Measurements from ENCODE around the gene EFNA5.
A peak's percentile ranks its signal among the peaks of the same experiment; 100 is the strongest.

The EFNA5 gene

DNA sequence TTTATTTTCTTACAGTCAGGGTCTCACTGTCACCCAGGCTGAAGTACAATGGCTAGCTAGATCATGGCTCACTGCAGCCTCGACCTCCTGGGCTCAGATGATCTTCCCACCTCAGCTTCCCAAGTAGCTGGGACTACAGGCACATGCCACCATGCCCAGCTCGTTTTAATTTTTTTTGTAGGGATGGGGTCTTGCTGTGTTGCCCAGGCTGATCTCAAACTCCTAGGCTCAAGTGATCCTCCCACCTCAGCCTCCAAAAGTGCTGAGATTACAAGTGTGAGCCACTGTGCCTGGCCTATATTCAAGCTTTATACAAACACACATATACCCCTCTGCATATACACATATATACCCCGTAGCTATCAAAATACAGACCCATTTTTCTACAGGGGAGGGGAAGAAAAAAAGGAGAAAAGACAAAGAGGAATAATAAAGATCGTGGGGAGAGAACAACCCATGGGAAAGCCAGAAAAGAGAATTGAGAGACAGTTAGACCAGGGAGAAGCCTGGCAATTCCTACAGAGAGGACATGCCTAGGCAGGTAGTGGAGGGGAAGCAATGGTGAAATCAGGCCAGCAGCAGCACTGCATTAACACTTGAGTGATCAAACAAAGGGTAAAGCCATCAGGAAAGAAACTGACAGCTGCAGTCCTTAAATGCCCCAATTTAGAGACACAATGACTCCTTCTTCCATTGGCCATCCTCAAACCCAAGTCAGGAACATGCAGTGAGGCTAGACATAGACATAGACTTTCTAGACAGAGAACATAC is 102.7 kb downstream of the EFNA5 start:
- peak; percentile 51 for DNase-seq

- no peak for DNase-seq
Measured at GRCh38 chr5:107566986-107567385, 103.8 kb downstream of the EFNA5 start.

GRCh38 chr5:107565791-107566767 is 104.7 kb downstream of the EFNA5 start:
- DNase-seq = no peak

- DNase-seq = no peak
Measured at GRCh38 chr5:107564931-107565372, 105.8 kb downstream of the EFNA5 start.

- peak; percentile 36 for DNase-seq
Measured at GRCh38 chr5:107563959-107564544, 106.7 kb downstream of the EFNA5 start.

DNA sequence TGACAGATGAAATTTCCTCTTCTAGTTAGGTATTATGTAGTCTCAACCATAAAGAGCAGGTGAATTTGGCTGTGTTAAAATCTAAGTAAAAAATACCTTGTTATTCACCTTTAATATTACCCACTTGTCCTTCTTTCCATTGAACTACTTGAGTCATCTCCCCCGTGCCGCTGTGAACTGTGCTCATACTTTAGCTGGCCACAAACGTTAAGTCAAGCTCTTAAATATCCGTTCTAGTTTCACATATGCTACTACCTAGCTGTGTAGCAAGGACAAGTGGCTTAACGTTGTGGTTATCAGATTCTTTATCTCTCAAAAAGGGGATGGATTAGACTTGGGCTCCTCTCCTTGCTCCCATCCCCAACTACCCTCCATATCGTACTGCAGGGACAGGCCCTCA is 110.4 kb downstream of the EFNA5 start:
- no peak for DNase-seq

DNA sequence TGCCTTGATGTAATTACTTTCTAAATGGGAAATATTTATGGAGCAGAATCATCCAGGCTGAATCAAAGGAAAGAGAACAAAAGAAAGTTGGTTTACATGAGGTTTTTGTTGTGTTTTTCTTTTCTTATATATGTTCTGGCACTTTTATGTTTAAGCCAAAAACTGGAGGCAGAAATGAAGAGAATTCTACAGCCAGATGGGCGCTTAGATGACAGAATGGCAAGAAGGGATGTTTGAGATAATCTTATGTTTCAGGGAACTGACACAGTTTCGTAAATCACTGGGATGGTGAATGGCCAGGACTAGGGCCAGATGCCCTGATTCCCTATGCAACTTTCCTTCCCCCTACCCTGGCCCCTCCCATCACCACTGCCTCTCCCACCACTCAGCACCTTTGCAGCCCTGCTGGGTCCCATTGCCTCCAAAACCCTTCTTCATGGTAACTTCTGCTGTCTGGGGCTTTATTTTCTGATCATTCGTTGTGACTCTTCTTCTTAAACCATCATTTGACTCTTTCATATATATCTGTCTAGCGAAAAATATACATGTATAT is 111.8 kb downstream of the EFNA5 start:
- no peak for DNase-seq

DNA sequence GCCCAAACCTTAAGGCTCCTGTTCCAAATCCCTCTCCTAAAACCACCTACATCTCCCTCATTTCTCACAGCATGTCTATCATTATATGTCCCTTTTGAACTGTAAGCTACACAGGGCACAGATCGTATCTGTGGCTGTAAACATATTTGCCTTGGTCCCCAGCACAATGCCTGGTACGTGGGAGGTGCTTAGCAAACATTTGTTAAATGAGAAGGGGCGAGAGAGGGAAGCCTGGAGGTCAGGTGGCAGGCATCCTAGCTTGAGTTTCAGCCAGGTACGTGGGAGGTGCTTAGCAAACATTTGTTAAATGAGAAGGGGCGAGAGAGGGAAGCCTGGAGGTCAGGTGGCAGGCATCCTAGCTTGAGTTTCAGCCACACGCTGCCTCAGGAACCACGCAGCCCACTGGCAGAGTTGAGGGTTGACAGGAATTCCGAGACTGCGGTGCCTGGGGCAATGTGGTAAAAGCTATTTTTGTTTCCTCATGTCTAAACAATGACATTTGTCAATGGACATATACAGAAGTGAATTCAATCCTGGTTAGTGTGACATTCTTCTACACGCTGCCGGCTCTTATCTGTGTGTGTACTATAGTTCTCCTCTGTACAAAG is 113.6 kb downstream of the EFNA5 start:
- no peak for DNase-seq

DNA sequence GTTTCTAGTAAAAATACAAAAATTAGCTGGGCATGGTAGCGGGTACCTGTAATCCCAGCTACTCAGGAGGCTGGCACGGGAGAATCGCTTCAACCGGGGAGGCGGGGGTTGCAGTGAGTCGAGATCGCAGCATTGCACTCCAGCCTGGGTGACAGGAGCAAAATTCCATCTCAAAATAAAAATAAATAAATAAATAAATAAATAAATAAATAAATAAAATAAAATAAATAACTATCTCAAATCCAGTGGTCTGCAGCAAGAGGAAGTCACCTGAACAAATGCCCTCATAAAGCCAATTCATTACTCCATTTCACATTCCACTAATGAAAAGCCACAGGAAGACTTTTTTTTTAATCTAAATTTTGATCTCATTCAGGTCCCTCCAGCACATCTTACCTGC is 114.2 kb downstream of the EFNA5 start:
- no peak for DNase-seq

GRCh38 chr5:107555425-107556090 is 115.2 kb downstream of the EFNA5 start:
- DNase-seq = no peak

DNA sequence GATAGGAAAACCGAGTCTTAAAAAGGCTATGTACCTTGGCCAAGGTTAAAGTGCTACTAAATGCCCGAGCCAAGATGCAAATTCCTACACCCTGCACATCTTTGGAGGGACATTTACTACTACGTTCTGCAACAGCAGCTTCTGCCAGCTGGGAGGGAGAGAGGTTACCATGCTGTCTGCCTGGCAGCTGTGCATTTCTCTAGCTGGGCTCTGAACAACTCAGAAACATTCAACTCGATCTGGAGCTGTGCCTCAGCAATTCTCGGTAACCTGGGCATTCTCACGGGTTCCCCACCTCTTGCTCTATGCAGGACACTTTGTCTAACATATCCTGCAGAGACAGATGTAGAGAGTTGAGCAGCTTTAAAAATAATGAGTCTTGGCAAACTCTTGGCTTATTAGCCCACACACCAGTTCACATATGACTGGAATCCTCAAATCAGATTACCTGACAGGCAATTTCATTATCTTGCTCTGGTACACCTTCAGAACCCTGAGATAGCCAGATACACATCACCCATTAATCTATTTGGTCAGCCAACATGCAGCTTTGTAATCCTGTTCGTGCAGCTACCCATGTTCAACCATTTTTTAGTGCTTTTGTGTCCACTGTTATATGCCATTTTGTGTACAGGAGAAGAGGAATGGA is 115.8 kb downstream of the EFNA5 start:
- DNase-seq = no peak

DNA sequence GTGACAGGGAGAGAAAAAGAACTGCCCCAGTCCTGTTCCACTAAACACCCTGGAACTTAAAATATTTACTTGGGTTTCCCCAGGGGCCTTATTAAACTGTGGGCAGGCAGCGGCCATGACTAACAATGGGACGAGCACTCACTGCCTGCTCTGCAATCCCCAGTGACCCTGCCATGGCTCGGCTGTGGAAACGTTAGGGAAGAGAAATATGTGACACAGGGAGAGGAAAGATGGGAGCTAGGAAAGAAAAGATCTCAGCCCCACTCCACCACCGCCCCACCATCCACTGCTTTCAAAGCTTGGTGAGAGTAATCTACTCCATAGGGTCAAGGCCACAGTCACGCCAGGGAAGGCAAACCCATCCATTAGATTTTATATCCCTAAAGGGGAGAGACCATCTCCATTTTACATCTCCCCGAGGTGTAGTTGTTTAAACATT is 117.6 kb downstream of the EFNA5 start:
- DNase-seq = no peak

DNA sequence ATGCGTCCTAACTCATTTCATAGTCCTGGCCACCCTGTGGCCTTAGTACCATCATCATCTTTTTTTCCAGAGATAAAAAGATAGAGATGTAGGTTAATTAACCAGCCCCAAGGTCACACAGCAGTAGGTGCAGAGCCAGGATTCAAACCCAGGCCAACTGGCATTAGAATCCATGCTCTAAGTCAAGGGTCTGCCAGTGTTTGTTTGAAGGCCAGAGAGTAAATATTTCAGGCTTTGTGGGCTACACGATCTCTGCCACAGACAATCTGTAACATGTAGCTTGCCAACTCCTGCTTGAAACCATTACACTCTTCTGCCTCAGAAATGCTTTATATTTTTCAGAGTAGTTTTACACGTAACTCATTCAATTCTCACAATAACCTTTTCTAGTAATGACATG is 119.6 kb downstream of the EFNA5 start:
- no peak for DNase-seq

DNA sequence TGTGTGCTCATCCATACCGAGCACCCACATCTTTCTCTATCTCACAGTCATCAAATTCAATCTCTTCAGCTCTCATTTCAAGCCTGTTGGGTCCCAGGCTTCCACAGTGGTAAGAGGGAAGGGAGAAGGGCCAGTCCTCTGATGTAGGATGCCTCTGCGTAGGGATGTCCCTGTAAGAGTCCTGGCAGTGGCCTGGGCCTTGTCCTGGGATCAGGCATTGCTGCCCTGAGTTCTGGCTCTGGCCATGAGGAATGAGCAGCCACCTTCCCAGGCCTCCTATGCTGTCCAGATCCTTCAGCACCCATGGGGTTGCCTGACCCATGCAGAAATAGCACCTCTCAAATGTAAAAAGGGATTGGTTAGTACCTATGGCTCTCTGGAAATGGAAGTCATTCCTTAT is 121.2 kb downstream of the EFNA5 start:
- DNase-seq = no peak

GRCh38 chr5:107548477-107548876 is 122.3 kb downstream of the EFNA5 start:
- DNase-seq = no peak

DNA sequence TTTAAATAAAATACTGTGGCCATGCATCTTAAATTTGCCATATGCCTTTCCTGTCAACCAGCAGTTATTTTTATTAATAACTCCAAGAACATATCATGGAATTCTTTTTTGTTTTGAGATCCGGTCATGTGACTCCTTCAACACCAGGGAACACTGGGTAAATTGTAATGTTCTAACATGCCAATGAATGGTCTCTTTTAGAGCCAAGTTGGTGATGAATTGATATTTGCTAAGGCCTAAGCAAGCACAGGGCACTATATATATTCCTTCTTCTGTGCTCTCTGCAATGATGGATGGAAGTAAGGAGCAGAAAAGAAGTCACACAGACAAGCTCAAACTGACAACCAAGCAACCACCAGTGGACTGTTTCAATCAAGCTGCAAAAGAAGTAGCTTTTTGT is 124.0 kb downstream of the EFNA5 start:
- no peak for DNase-seq

- no peak for DNase-seq
Measured at GRCh38 chr5:107545486-107545885, 125.3 kb downstream of the EFNA5 start.

GRCh38 chr5:107544967-107545366 is 125.8 kb downstream of the EFNA5 start:
- no peak for DNase-seq

DNA sequence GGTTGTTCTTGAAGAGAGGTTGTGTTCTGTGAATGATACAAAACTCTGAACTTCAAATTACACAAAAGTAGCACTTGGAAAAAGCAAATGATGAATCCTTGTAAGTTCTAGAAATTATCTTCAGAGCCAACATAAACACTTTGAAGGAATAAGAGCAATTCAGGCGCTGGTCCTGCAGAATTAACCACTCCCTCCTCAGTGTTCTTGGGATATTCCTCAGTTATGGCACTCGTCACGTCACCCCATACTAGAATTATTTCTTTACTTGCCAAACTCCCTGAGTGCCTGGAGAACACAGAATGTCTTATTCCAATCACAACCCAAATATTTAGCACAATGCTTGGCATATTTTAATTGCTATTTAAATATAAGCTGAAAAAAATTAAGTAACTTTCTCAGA is 126.3 kb downstream of the EFNA5 start:
- DNase-seq = no peak

DNA sequence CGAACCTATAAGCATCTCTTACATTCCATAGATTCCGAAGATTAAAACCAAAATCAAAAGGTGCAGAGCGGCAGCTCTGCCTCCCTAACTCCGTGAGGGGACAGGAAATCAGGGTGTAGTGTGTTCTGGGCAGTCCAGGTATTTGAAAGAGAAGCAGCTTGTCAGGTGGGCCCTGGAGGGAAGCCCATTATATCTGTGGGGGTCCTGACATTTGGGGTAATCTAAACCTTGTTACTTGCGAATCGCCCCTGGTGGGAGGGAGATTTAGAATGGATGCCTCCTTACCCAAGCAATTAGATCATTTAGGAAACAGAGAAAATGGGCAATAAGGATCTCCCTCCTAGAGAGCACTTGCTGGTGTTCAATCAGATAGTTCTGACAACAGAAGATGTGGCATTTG is 126.9 kb downstream of the EFNA5 start:
- no peak for DNase-seq

DNA sequence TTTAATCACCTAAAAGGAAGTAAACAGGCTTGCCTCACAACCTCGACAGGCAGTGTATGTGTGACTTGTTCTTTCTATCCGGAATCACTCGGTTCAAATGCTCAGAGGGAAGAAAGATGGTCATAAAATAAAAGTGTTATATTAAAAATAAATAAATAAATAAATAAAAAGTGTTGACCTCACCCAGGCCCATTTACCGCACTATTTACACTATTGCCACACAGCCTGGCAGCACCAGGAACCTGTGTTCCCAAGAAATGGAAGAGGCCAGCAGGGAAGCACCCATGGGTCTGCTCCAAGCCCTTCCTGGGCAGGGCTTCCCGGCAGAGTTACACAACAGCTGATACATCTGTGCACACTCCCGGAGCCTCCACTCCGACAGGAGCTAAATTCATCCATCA is 127.9 kb downstream of the EFNA5 start:
- DNase-seq = peak; percentile 30

- DNase-seq = peak; percentile 89
Measured at GRCh38 chr5:107542428-107542827, 128.3 kb downstream of the EFNA5 start.
